Dedifferentiated amniotic fluid mesenchymal stem cell (primary cell): ENCODE measurements around the gene CDC42EP2.

Source experiments
- DNase-seq: peaks from one replicate; pipeline ENCODE4 v3.0.0-alpha.2; 2016; ENCODE audit errors: extremely low spot score

The CDC42EP2 gene

DNA sequence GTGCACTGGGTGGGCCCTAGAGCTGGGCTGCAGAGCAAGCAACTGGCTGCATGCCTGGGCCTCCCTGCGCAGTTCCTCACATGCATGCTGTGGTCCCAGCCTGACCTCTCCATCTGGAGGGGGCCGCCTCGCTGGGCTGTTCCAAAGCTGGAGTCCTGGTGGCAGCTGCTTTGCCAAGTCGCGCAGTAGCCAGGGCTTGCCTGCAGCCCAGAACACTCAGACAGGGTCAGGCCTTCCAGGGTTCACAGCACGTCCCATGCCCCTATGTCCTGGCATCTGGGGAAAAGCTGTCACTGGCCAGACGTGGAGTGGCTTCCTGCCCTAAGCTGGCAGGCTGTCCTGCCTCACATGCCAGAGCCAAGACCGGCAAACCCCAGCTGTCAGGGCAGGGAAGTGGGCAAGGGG is 16.5 kb upstream of the CDC42EP2 start:
- no peak for DNase-seq

DNA sequence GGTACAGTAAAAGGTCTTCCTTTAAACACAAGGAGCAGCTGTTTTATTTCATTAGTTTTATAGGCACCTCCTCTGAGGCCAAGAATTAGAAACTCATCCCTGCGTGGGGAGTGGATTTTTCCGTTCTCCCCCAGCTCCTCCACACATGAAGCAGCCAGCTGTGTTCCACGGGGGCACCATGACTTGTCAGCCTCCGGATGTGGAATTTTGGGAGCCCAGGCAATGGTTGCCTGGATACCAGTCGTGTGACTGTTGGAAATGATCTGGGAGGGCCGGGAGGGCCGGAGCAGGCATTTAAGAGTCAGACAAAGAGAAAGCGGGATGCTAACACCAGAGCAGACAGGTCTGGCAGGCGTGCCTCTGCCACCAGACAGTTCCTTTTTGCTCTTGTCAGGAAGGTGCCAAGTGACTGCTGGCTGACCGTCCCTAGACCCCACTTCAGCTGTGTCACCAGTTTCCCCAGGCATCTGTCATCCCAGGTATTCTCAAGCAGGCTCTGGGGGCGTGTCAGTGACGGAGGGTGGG is 15.9 kb upstream of the CDC42EP2 start:
- peak; percentile 40 for DNase-seq

GRCh38 chr11:65300621-65301275 is 13.9 kb upstream of the CDC42EP2 start:
- no peak for DNase-seq

DNA sequence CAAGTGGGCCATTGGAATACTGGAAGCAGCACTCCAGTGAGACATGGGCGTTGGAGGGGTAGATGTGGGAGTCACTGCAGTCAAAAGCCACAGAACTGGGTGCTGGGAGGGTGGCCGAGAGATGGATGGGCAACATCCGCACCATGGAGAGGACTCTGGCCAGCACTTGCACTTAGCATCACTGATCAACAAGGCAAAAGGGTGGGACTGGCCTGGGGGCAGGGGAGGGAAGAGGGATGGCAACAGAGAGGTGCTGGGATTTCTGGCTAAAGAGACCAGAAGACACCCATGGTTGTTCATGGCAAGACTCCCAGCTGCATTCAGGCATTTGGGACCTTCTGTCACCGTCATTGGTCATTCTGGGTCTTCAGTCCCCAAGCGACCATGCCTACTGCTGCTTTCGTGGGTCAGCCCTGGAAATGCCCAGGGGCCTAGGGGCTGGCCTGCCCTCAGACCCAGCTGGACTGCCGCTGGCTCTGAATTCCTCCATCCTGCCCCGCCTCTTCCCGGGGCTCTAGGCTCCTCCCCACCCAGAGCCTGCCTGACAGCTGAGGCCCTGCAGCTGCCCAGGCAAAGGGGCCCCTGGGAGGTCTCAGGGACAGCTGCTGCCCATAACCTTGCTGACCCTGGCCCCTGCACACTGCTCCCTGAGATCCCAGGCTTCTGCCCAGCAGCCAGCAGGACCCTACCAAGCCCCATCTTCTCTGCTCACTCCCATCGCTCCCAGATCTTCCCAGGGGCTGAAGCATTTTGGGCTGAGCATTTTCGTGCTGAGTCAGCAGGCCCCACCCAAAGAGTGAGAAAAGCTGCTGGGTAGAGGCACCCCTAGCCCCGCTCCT is 13.0 kb upstream of the CDC42EP2 start:
- DNase-seq: no peak

- no peak for DNase-seq
These were observed 11.1 kb upstream of the CDC42EP2 start for GRCh38 chr11:65303555-65303954.

- DNase-seq: no peak
These were observed 10.6 kb upstream of the CDC42EP2 start for GRCh38 chr11:65304110-65304509.

- no peak for DNase-seq
These were observed 10.1 kb upstream of the CDC42EP2 start for GRCh38 chr11:65304613-65305012.

DNA sequence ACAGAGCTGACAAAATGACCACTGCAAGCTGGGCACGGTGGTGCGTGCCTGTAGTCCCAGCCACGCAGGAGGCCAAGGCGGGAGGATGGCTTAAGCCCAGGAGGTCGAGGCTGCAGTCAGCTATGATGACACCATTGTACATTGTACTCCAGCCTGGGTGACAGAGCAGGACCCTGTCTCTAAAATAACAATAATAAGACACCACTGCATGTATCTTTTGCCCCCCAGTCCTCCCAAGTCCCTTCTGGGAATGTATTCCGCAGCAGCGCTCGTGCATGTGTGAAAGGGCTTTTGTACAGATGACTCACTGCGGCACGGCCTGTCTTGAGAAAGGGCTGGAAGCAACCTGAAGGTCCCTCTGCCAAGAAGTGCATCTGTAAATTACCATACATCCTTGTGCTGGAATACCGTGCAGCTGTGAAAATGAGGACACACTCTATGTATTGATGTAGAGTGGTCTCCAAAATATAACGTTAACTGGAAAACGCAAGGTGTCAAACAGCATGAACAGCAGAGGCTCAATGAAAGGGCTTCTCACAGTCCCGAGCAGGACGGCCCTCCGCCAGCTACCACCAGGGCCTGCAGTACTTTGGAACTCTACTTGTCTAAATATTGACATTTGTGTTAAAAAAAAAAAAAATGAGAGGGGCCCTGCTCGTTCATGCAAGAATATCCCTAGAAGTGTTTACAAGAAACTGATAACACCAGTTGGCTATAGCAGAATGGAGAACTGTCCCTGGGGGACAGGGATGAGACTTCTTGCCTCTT is 9.0 kb upstream of the CDC42EP2 start:
- DNase-seq: no peak

- no peak for DNase-seq
These were observed 7.1 kb upstream of the CDC42EP2 start for GRCh38 chr11:65307298-65308229.

GRCh38 chr11:65308281-65308891 is 6.3 kb upstream of the CDC42EP2 start:
- DNase-seq: no peak

- DNase-seq: no peak
These were observed 5.7 kb upstream of the CDC42EP2 start for GRCh38 chr11:65309006-65309405.

DNA sequence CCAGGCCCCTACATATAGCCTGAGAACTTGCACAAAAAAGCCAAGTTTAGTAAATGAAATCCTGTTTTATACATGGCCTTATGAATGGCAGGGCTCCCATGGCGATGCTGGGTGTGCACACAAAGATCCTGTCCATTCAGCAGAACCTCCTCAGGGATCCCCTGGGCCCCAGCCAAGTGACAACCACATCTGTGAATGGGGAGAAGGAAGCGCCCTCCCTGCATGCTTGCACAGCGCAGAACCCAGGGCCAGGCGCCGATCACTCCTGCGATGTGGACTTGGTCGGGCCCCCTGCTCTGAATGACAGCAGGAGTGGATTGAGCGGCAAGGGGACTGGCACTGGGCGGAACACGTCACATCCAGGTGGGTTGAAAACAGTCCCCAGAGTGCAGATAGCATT is 4.5 kb upstream of the CDC42EP2 start:
- DNase-seq: no peak

DNA sequence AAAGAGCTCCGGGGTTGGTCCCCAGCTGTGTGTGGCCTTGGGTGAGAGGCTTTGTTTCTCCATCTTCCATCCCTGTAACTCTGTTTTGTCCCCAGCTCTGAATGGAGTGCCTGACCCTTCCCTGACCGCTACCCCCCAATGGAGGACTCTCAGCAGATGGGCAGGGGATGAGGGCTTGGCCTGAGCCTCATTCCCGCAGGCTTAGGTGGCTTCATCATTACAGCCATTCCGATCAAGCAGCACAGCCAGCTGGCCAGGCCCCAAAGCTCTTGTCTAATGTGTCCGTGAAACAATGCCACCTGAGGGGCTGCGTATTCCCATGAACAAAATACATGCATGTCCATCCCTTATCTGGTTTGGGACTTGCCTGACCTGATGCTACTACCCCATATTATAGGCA is 3.9 kb upstream of the CDC42EP2 start:
- DNase-seq: no peak

- DNase-seq: no peak
These were observed 3.4 kb upstream of the CDC42EP2 start for GRCh38 chr11:65311170-65311678.

- DNase-seq: peak; percentile 47
These were observed 669 bp downstream of the CDC42EP2 start for GRCh38 chr11:65315204-65315865.

DNA sequence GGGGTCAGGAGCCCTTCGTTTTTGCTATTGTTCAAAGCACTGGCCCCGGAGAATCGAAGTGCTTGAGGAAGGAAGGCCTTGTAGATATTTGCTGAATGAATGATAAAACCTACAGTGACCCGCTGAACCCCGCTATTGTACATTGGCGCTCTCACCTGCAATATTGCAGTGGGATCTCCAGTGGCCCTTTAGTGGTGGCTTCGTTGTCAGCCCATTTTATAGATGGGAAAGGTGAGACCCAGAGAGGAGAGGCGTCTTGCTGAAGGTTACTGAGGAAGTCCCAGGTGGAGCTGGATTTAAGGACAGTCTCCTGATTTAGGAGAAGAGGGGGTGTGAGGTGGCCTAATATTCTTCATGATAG is 1.2 kb downstream of the CDC42EP2 start:
- no peak for DNase-seq

DNA sequence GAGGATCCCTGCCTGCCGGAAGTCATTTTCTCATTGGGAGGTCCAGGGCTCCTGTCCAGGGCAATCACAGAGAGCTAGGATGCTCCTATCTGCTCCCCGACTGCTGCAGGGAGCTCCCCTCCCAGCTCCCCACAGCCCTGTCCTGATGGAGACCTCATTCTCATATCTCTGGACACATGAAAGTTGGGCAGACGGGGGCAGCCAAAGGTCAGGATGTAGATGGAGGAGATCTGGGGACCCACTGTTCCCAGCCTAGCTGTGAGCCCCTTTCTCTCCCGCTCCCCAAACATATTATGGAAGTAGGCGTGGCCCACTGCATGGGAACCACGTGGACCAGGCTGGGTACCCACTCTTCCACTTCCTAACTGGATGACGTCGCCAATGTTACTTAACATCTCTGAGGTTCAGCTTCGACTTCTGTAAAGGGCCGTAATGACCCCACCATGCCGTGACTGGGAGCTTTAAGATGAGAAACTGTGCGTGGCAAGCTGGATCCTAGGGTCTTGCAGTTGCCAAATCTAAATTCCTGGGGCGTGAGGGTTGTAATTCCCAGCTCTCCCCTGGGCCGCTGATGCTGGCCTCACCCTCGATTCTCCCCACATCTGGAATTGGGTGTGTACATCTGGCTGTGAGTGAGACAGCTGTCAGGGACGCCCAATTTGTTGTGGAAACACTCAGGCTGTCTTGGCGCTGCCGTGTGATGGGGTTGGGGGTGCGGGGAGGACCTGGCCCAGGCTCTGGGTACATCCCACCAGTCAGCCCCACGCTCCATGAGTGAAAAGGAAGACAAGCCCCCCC is 1.8 kb downstream of the CDC42EP2 start:
- DNase-seq: peak; percentile 99

GRCh38 chr11:65317025-65317786 is 2.5 kb downstream of the CDC42EP2 start:
- peak; percentile 66 for DNase-seq
